K562 (cell line): ENCODE results near the gene MPZL1.
A peak's percentile ranks its signal among the peaks of the same experiment; 100 is the strongest.

Source experiments
- MTA3 ChIP-seq: fragments of 450-650 bp; formaldehyde crosslinking; IDR thresholded peaks from 2 replicates; pipeline ENCODE4 v1.6.1; 2017; ENCODE audit warnings: mild to moderate bottlenecking, borderline replicate concordance
- ZNF79 ChIP-seq: fragments of 250-450 bp; sonication (Bioruptor Pico); IDR thresholded peaks from 2 replicates; pipeline ENCODE4 v1.4.0; 2020; ENCODE audit warnings: low read depth, mild to moderate bottlenecking, moderate library complexity
- TF ChIP-seq, protein P1 (sequence below), 3 experiments: IDR thresholded peaks in 2 of 3; conservative IDR thresholded peaks in 1 of 3; 2 replicates each; pipeline ENCODE4 v1.5.1; 2011 to 2012; ENCODE audit warnings: low read length in 3 of 3, mild to moderate bottlenecking in 3 of 3, control low read depth in 2 of 3, improper control_type of control experiment in 1 of 3, inconsistent platforms in 1 of 3, low read depth in 1 of 3, mixed read lengths in 1 of 3, moderate library complexity in 1 of 3; ENCODE audit not compliant: insufficient read depth in 2 of 3

DNA sequence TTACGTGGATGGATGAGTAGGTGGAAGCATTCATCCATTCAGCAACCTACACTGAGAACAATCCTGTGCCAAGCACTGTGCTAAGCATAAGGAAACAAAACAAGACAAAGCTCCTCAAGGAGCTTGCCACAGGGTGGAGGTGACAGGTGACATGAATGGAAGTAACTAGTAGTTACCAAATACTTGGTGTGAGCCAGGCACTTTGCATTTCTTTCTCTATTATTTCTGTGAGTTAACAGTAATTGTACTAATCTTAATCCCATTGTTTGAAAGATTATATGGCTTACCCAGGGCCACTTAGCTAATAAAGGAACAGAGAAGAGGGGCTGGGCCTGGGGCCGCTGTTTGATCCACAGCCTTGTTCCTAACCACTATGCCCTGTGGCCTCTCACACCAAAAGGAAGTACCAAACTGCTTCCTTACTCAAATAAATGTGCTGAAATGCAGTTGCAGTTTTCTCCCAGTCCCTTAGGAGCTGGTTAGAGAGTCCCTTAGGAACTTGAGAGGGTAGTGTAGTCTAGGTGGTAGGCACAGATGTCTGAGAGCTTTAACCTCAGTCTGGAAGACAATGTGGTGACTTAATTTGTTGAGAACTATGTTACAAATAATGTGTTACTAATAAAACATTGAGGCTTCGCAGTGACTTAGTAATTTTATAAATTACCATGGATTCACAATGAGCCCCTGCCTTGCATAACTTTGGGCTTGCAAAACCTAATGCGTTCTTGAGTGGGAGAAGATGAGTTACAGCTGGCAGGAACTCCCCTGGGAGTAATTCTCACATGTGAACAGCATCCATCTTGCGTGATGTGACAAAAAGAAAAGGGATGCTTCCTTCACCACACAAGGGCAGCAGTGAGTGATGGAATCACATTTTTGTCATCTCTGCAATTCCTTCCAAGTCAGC, 69.8 kb downstream of the MPZL1 start:
- TF ChIP-seq MTA3 (no peak), ZNF79 (CRISPR knock-in tag) (no peak)
- TF ChIP-seq, protein P1, sequence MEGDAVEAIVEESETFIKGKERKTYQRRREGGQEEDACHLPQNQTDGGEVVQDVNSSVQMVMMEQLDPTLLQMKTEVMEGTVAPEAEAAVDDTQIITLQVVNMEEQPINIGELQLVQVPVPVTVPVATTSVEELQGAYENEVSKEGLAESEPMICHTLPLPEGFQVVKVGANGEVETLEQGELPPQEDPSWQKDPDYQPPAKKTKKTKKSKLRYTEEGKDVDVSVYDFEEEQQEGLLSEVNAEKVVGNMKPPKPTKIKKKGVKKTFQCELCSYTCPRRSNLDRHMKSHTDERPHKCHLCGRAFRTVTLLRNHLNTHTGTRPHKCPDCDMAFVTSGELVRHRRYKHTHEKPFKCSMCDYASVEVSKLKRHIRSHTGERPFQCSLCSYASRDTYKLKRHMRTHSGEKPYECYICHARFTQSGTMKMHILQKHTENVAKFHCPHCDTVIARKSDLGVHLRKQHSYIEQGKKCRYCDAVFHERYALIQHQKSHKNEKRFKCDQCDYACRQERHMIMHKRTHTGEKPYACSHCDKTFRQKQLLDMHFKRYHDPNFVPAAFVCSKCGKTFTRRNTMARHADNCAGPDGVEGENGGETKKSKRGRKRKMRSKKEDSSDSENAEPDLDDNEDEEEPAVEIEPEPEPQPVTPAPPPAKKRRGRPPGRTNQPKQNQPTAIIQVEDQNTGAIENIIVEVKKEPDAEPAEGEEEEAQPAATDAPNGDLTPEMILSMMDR (IDR thresholded peaks at IDR 0.05 in 2 of 3, conservative IDR thresholded peaks at IDR 0.05 in 1 of 3; ENCODE audit: insufficient read depth in 2 of 3, low read depth in 1 of 3, low read length in 3 of 3) = 0 out of 6 replicates have a peak, but pooled peaks of 1 of the 3 experiments have one; percentile 13
